Testis (tissue), 3 donors: ENCODE data around the gene PITPNM3. TPM values are rescaled to one million over a fixed set of nuclear protein-coding genes. Genes with fewer than 3 reads are reported as not detected.

Source experiments
- DNase-seq: peaks from one replicate; pipeline ENCODE4 v3.0.0-alpha.2; 2019
- H3K27ac ChIP-seq, 2 donors: fragments of 200-600 bp; sonication (generic); one replicate each; pipeline ENCODE4 v1.5.1; 2019
- H3K27me3 ChIP-seq: fragments of 200-600 bp; sonication (generic); one replicate; pipeline ENCODE4 v1.5.1; 2019
- H3K36me3 ChIP-seq: fragments of 200-600 bp; sonication (generic); one replicate; pipeline ENCODE4 v1.5.1; 2017; ENCODE audit warnings: low read depth; ENCODE audit errors: missing control alignments
- H3K4me1 ChIP-seq: fragments of 200-600 bp; sonication (generic); one replicate; pipeline ENCODE4 v1.5.1; 2019
- H3K4me3 ChIP-seq, 2 donors: fragments of 200-600 bp; sonication (generic); one replicate each; pipeline ENCODE4 v1.5.1; 2017 to 2019
- H3K9me3 ChIP-seq: fragments of 200-600 bp; sonication (generic); one replicate; pipeline ENCODE4 v1.5.1; 2017
- CTCF ChIP-seq, 3 experiments: fragments of 450-650 bp in 2 of 3; fragments of 200-600 bp in 1 of 3; sonication (generic) in 1 of 3; IDR thresholded peaks; one replicate each; pipeline ENCODE4 v1.5.1; 2016 to 2019; ENCODE audit warnings: antibody characterized with exemption in 3 of 3, mild to moderate bottlenecking in 2 of 3, moderate library complexity in 1 of 3
- POLR2A ChIP-seq: fragments of 450-650 bp; IDR thresholded peaks from one replicate; pipeline ENCODE4 v1.6.1; 2017; ENCODE audit warnings: antibody characterized with exemption, mild to moderate bottlenecking, moderate library complexity
- WGBS, 2 donors: methylation state at CpG; one replicate each; pipeline ENCODE4 v1.1.5; 2018; 5-methylcytosine and 5-hydroxymethylcytosine counted together
- intact Hi-C: fragments of 100-400 bp; cut with DNase I; formaldehyde crosslinking; loops from one replicate; pipeline ENCODE4 v1.15.1; 2023; ENCODE audit warnings: low total_unique reads
- polyA plus RNA-seq: library from polyadenylated mRNA; stranded (reverse); fragments of 350-450 nt; fragmentation: Illumina TruSeq; extraction: RNeasy Lipid Tissue Mini Kit (QIAGEN cat#74804); gene quantifications from one replicate; pipeline ENCODE4 v1.2.3, GENCODE V29; 2014; ENCODE audit warnings: low read depth, low replicate concordance; ENCODE audit not compliant: insufficient read depth
- total RNA-seq, 2 donors: library from RNA; depleted of rRNA; stranded (reverse); fragments of >200 nt; gene quantifications; one replicate each; pipeline ENCODE4 v1.2.3, GENCODE V29; 2016

Gene PITPNM3
- total and polyA plus RNA-seq, 3 donors from 2014 or later: 6.3 to 7.3 (median 6.7) TPM

DNA sequence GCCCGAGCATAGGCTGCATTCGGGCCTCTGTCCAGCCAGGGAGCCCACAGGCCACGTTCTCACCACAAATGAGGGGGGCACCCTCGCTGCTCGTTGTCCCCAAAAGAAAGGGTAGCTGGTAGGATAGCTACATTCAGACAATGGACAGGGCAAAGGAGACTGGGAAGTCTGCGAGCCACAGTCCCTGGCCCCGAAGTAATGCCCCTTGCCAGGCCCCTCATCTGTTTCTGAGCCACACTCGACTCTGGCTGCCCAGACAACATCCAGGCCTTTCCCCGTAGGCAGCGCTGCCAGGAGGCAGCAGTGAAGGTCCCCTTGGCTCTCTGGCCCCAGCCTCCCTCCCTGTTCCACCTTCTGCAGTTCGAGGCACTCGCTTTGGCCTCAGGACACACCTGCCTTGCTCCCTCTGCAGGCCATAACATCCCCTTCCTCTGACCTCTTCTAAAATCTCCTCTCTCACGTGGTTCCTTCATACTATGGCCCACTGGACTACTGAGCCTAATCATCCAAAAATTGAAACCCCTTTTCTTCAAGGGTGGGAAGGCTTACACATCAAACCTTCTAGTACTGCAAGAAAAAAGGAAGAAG, 133.6 kb downstream of the PITPNM3 start:
- DNase-seq: no peak
- H3K4me3 ChIP-seq: no peak overlapping the region
- H3K27ac ChIP-seq: no peak overlapping the region
- TF ChIP-seq POLR2A: no peak
- no peak for TF ChIP-seq CTCF (IDR thresholded peaks at IDR 0.05)
- no peaks in the 10 kb centered on the region for H3K36me3 ChIP-seq
- WGBS, 2 donors: 65 to 72% methylated on average over 11 to 13 of the region's 13 CpGs
- H3K4me1 ChIP-seq: no peaks in the 10 kb centered on the region
- intact Hi-C loops: loop anchor here (5.0 kb wide), 1 partner anchor 835 kb away; no protein-coding TSS in a partner anchor
- H3K27me3 ChIP-seq: no peaks in the 10 kb centered on the region
- H3K9me3 ChIP-seq: no peaks in the 10 kb centered on the region

DNA sequence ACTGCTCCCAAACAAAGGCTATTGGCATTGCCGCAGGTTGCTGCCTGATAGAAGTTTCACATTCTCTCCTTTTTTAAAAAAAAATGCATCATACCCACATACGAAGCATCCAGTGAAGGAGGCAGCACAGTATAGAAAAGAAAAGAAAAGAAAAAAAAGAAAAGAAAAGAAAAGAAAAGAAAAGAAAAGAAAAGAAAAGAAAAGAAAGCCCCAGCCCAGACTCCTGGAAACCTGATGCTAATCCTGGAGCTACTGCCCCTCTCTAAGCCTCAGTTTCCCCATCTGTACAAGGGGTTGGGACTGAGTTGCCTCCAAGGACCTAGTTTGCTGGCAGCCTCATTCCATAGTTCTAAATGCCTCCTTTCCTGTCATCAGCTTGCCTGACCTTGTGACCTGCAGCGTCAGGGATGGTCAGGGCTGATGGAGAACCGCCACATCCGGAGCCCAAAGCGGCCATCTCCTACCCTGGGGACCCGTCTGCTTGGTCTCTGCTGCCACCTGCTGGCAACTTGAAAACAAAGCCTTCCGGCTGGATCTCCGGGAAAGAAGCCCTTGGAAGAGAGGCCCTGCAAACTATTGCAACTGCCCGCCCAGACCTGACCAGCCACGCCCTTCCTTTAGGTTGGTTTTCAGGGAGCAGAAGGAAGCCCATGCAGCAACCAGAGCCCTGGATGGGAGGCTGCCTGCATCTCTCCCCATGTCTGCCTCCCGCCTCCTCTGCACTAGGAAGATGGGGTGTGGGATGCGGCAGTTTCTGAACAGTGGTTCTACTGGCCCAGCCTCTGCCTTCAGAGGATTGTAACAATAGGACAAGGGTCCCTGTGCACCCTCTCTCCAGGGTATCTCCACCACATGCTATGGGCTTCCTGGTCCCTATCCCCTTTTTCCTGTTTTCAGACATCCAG, 134.4 kb downstream of the PITPNM3 start:
- Histone ChIP-seq H3K27ac (no peak overlapping the region), H3K36me3 (no peaks in the 10 kb centered on the region), H3K27me3 (no peaks in the 10 kb centered on the region), H3K4me3 (no peak overlapping the region), H3K4me1 (no peaks in the 10 kb centered on the region), H3K9me3 (no peaks in the 10 kb centered on the region)
- intact Hi-C loops: loop anchor here (5.0 kb wide), 1 partner anchor 835 kb away; no protein-coding TSS in a partner anchor
- 34 to 35% methylated on average over 12 to 13 of the region's 13 CpGs for WGBS, 2 donors
- TF ChIP-seq POLR2A (no peak), CTCF (IDR thresholded peaks at IDR 0.05) (peak; percentile 75 to 83 (median 77))
- peak; percentile 85 for DNase-seq

- Histone ChIP-seq H3K36me3 (no peaks in the 10 kb centered on the region), H3K9me3 (no peaks in the 10 kb centered on the region), H3K4me1 (no peaks in the 10 kb centered on the region), H3K4me3 (no peak overlapping the region), H3K27me3 (no peaks in the 10 kb centered on the region), H3K27ac (no peak overlapping the region)
- TF ChIP-seq POLR2A: no peak
- TF ChIP-seq CTCF (IDR thresholded peaks at IDR 0.05): no peak
- DNase-seq: peak; percentile 33
- 23 to 57% methylated on average over 12 to 13 of the region's 13 CpGs for WGBS, 2 donors
- intact Hi-C loops: loop anchor here (5.0 kb wide), 1 partner anchor 833 kb away; no protein-coding TSS in a partner anchor
Measured at GRCh38 chr17:6420173-6420641, 136.1 kb downstream of the PITPNM3 start.

- intact Hi-C loops: no loop called here
- no peak for DNase-seq
- WGBS, 2 donors: 68 to 81% methylated on average over 8 of the region's 8 CpGs
Measured at GRCh38 chr17:6415616-6416015, 140.7 kb downstream of the PITPNM3 start.

More at GRCh38 chr17:6415616-6416015, 140.7 kb downstream of the PITPNM3 start:
- no peak overlapping the region for H3K4me3 ChIP-seq
- H3K9me3 ChIP-seq: no peaks in the 10 kb centered on the region
- H3K27me3 ChIP-seq: no peaks in the 10 kb centered on the region
- no peak overlapping the region for H3K27ac ChIP-seq
- no peaks in the 10 kb centered on the region for H3K36me3 ChIP-seq
- TF ChIP-seq CTCF (IDR thresholded peaks at IDR 0.05) (no peak), POLR2A (no peak)
- H3K4me1 ChIP-seq: no peaks in the 10 kb centered on the region
